ENCODE results near the gene VPS72.
A peak's percentile ranks its signal among the peaks of the same experiment; 100 is the strongest.

Gene VPS72

DNA sequence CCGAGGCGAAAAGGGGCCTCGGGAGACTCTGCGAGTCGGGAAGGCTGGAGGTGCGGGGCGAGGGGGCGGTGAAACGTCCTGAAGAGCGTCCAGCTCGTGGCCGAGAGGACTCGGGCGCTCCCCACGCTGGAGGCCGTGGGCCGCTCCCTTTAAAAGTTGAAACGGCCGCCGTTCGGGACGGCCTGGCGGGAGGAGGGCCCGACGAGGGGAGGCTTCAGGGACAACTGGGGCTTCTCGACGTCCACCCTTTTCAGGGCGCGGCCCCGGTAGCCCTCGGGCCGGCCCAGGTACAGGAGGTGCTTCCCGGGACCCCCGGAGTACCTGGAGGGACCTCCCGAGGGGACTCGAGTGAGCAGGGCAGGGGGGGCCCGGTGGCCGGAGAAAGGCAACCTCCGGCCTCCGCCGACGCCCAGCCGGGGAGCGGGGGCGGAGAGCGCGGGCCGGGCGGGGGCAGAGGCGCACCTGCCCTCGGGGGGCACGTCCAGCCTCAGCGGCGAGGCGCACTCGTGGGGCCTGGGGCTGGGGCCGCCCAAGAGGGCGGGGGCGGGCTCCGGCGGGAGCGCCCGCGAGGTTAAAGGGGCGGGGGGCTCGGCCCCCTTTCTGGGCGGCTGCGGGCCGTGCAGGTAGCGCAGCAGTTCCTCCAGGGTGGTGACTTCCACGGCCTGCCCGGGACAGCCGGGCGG, 57.5 kb downstream of the VPS72 start:
- peaks cover 7% of the 10 kb centered on the region for H3K36me3 ChIP-seq (ENCODE audit: control insufficient read depth, insufficient read depth, low read length)

DNA sequence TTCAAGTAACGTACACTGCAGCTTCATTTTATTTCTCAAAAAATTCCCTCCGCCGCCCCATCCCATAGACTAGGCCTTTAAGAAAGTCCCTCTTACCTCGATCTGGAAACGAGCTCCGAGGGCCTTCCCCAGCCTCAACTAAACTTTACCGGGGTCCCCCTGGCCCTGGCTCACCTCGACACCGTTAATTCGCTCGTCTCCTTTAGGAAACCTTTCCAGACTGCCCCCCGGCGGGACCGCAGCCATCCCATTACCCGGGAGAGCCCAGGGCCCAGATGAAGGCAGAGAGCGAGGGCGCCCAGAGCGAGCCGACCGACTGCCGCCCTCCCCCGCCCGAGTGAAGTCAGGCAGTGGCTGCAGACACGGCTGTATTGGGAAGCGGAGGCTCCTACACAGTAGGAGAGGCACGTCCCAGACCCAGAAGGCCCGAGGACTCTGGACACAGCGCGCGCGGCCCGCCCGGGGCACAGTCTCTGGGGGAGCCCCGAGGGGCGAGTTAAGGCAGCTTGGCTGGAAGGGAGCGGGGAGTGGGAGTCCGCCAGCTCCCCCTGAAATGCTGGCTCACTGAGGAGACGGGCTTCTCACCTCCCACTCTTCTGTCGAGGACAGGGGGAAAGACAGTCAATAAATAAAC, 58.2 kb downstream of the VPS72 start:
- H3K4me1 ChIP-seq (ENCODE audit: control insufficient read depth, insufficient read depth, low read length), result peaks cover 12% of the 10 kb centered on the region; the same call in 1 of the 2 replicates
- no peak overlapping the region for H3K9ac ChIP-seq (ENCODE audit: low read depth, low read length)
- H3K4me3 ChIP-seq (ENCODE audit: low read depth, low read length), result peak overlapping the region; percentile 61
- H3K36me3 ChIP-seq (ENCODE audit: control insufficient read depth, insufficient read depth, low read length), result peaks cover 6% of the 10 kb centered on the region
- no peaks in the 10 kb centered on the region for H3K9me3 ChIP-seq (ENCODE audit: control insufficient read depth, insufficient read depth, low read length)
- H3K27ac ChIP-seq (ENCODE audit: low read depth, low read length), result peak overlapping the region; percentile 49
- peaks cover 33% of the 10 kb centered on the region for H3K27me3 ChIP-seq (ENCODE audit: control insufficient read depth, insufficient read depth, low read length)

More for the DNA sequence above, 57.5 kb downstream of the VPS72 start:
- no peaks in the 10 kb centered on the region for H3K9me3 ChIP-seq (ENCODE audit: control insufficient read depth, insufficient read depth, low read length)
- H3K27me3 ChIP-seq (ENCODE audit: control insufficient read depth, insufficient read depth, low read length), result peaks cover 33% of the 10 kb centered on the region
- peaks cover 12% of the 10 kb centered on the region; the same call in 1 of the 2 replicates for H3K4me1 ChIP-seq (ENCODE audit: control insufficient read depth, insufficient read depth, low read length)
- peak overlapping the region; percentile 61; the same call in 1 of the 2 replicates for H3K4me3 ChIP-seq (ENCODE audit: low read depth, low read length)
- no peak overlapping the region for H3K27ac ChIP-seq (ENCODE audit: low read depth, low read length)
- no peak overlapping the region for H3K9ac ChIP-seq (ENCODE audit: low read depth, low read length)

DNA sequence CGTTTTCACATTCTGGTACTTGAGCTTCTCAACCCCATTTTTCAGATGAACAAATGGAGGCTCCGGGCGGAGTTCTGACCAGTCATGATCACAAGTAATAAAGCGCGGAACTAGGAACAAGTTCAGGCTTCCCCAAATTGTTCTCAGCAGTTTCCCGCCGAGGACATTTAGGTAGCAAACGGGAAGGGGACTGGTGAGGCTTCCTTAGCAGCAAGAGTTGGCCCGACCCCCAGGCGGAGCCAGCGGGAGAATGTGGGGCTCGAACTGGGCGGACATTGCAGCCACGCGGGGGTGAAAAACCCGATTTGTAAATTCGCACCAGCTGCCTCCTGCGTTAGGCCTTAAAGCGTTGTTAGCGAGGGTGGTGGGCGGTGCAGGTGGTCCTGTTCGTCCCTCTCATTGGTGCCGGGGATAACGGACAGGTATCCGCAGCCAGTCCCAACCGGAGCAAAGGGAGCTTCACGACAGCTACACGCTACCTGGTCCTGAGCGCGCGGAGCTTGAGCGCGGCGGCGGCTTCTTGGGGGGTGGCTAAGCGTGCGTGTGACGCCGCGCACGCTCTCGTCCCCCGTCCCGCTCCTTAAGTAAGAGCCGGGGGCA, 58.9 kb downstream of the VPS72 start:
- no peaks in the 10 kb centered on the region for H3K36me3 ChIP-seq (ENCODE audit: control insufficient read depth, insufficient read depth, low read length)
- peaks cover 33% of the 10 kb centered on the region for H3K27me3 ChIP-seq (ENCODE audit: control insufficient read depth, insufficient read depth, low read length)
- H3K4me3 ChIP-seq (ENCODE audit: low read depth, low read length), result peak overlapping the region; percentile 61
- H3K4me1 ChIP-seq (ENCODE audit: control insufficient read depth, insufficient read depth, low read length), result peaks cover 12% of the 10 kb centered on the region; the same call in 1 of the 2 replicates
- peak overlapping the region; percentile 54 for H3K9ac ChIP-seq (ENCODE audit: low read depth, low read length)
- H3K27ac ChIP-seq (ENCODE audit: low read depth, low read length), result peak overlapping the region; percentile 49
- no peaks in the 10 kb centered on the region for H3K9me3 ChIP-seq (ENCODE audit: control insufficient read depth, insufficient read depth, low read length)

- Histone ChIP-seq H3K36me3 (ENCODE audit: control insufficient read depth, insufficient read depth, low read length) (no peaks in the 10 kb centered on the region), H3K9ac (ENCODE audit: low read depth, low read length) (no peak overlapping the region), H3K4me3 (ENCODE audit: low read depth, low read length) (no peak overlapping the region), H3K27ac (ENCODE audit: low read depth, low read length) (no peak overlapping the region), H3K27me3 (ENCODE audit: control insufficient read depth, insufficient read depth, low read length) (peaks cover 26% of the 10 kb centered on the region), H3K4me1 (ENCODE audit: control insufficient read depth, insufficient read depth, low read length) (peaks cover 15% of the 10 kb centered on the region), H3K9me3 (ENCODE audit: control insufficient read depth, insufficient read depth, low read length) (no peaks in the 10 kb centered on the region)
Observed at GRCh38 chr1:151128800-151129199, 61.2 kb downstream of the VPS72 start.
